Brain microvascular endothelial cell (primary cell): ENCODE results near the gene C9orf72.
A peak's percentile ranks its signal among the peaks of the same experiment; 100 is the strongest.
"Not testable (repeated sequence)": the region's sequence is repeated elsewhere in the genome, so short reads cannot be mapped to it uniquely, and the experiment has no call there.

ENCODE experiments used
- DNase-seq: peaks from one replicate; pipeline ENCODE4 v3.0.0-alpha.2; 2020
- H3K27ac ChIP-seq: fragments of 250-450 bp; sonication (Bioruptor Pico); 2 replicates; pipeline ENCODE4 v1.5.1; 2020; ENCODE audit warnings: mild to moderate bottlenecking, moderate library complexity
- H3K27me3 ChIP-seq: fragments of 250-450 bp; sonication (Bioruptor Pico); replicated peaks from 2 replicates; pipeline ENCODE4 v1.5.1; 2020; ENCODE audit warnings: mild to moderate bottlenecking
- H3K36me3 ChIP-seq: fragments of 250-450 bp; sonication (Bioruptor Pico); replicated peaks from 2 replicates; pipeline ENCODE4 v1.5.1; 2020; ENCODE audit warnings: mild to moderate bottlenecking
- H3K4me3 ChIP-seq: 2 replicates; pipeline ENCODE4 v1.5.1; 2011; ENCODE audit warnings: low read depth, mild to moderate bottlenecking, control low read depth, low read length, moderate library complexity
- CTCF ChIP-seq: IDR thresholded peaks from 2 replicates; pipeline ENCODE4 v1.5.1; 2011; ENCODE audit warnings: low read depth, mild to moderate bottlenecking, moderate library complexity, low read length, control low read depth, inconsistent platforms; ENCODE audit errors: missing control alignments
- in situ Hi-C: cut with HindIII; loops from 2 replicates; pipeline ENCODE4 v1.10.0; 2017; ENCODE audit warnings: low sequenced_read_pairs, low pct_ligation_motif_present

The C9orf72 gene

GRCh38 chr9:27504259-27504658 is 69.0 kb downstream of the C9orf72 start:
- TF ChIP-seq CTCF, result no peak
- in situ Hi-C loops, result loop anchor here (25.0 kb wide), 1 partner anchor 167 kb away; no protein-coding TSS in a partner anchor
- Histone ChIP-seq H3K4me3 (no peak overlapping the region), H3K27ac (no peak overlapping the region), H3K36me3 (no peaks in the 10 kb centered on the region), H3K27me3 (no peaks in the 10 kb centered on the region)
- no peak for DNase-seq

- Histone ChIP-seq H3K27ac (no peak overlapping the region), H3K4me3 (no peak overlapping the region), H3K27me3 (no peaks in the 10 kb centered on the region), H3K36me3 (no peaks in the 10 kb centered on the region)
- in situ Hi-C loops, result loop anchor here (25.0 kb wide), 1 partner anchor 166 kb away; no protein-coding TSS in a partner anchor
- no peak for TF ChIP-seq CTCF
- no peak for DNase-seq
Observed at GRCh38 chr9:27503623-27504022, 69.7 kb downstream of the C9orf72 start.

- H3K4me3 ChIP-seq, H3K36me3 ChIP-seq, H3K27ac ChIP-seq, H3K27me3 ChIP-seq, DNase-seq: not testable (repeated sequence)
- in situ Hi-C loops, result loop anchor here (25.0 kb wide), 1 partner anchor 164 kb away; no protein-coding TSS in a partner anchor
Observed at GRCh38 chr9:27500902-27501301, 72.4 kb downstream of the C9orf72 start.

- no peak overlapping the region for H3K4me3 ChIP-seq
- peak; percentile 29 for DNase-seq
- no peak for TF ChIP-seq CTCF
- no peaks in the 10 kb centered on the region for H3K27me3 ChIP-seq
- no peak overlapping the region for H3K27ac ChIP-seq
- no peaks in the 10 kb centered on the region for H3K36me3 ChIP-seq
- in situ Hi-C loops, result no loop called here
Observed at GRCh38 chr9:27499451-27499850, 73.8 kb downstream of the C9orf72 start.

GRCh38 chr9:27497883-27498417 is 75.3 kb downstream of the C9orf72 start:
- in situ Hi-C loops, result no loop called here
- Histone ChIP-seq H3K27me3 (no peaks in the 10 kb centered on the region), H3K27ac (no peak overlapping the region), H3K4me3 (no peak overlapping the region), H3K36me3 (no peaks in the 10 kb centered on the region)
- no peak for TF ChIP-seq CTCF
- DNase-seq, result no peak
